Karpas-422 (cell line): ENCODE results near the gene JMJD8. TPM values are rescaled to one million over a fixed set of nuclear protein-coding genes. Genes with fewer than 3 reads are reported as not detected.
A peak's percentile ranks its signal among the peaks of the same experiment; 100 is the strongest.

Experiments used
- DNase-seq: peaks from one replicate; pipeline ENCODE4 v3.0.0-alpha.2; 2015
- H2AFZ ChIP-seq: fragments of 200-600 bp; sonication (generic); 2 replicates; pipeline ENCODE4 v1.6.1; 2014; ENCODE audit warnings: antibody characterized with exemption, low read length, mixed read lengths
- H3K27ac ChIP-seq: fragments of 200-600 bp; sonication (generic); 2 replicates; pipeline ENCODE4 v1.5.1; 2014; ENCODE audit warnings: mild to moderate bottlenecking, low read length, moderate library complexity
- H3K27me3 ChIP-seq: fragments of 200-600 bp; sonication (generic); 2 replicates; pipeline ENCODE4 v1.6.1; 2014; ENCODE audit warnings: low read length, mixed read lengths
- H3K36me3 ChIP-seq: fragments of 200-600 bp; sonication (generic); 2 replicates; pipeline ENCODE4 v1.6.1; 2014; ENCODE audit warnings: low read length, mixed read lengths; ENCODE audit not compliant: insufficient read depth
- H3K4me1 ChIP-seq: fragments of 200-600 bp; sonication (generic); 2 replicates; pipeline ENCODE4 v1.6.1; 2014; ENCODE audit warnings: mild to moderate bottlenecking, low read length, mixed read lengths
- H3K4me2 ChIP-seq: fragments of 200-600 bp; sonication (generic); 2 replicates; pipeline ENCODE4 v1.6.1; 2014; ENCODE audit warnings: low read length, low read depth, mild to moderate bottlenecking; ENCODE audit not compliant: poor library complexity, severe bottlenecking
- H3K4me3 ChIP-seq: fragments of 200-600 bp; sonication (generic); 2 replicates; pipeline ENCODE4 v1.5.1; 2014; ENCODE audit warnings: mild to moderate bottlenecking, antibody characterized with exemption, low read length, mixed read lengths
- H3K79me2 ChIP-seq: fragments of 200-600 bp; sonication (generic); 2 replicates; pipeline ENCODE4 v1.6.1; 2014; ENCODE audit warnings: mild to moderate bottlenecking, low read length, mixed read lengths
- H3K9ac ChIP-seq: fragments of 200-600 bp; sonication (generic); 2 replicates; pipeline ENCODE4 v1.6.0; 2014; ENCODE audit warnings: low read length
- H3K9me2 ChIP-seq: fragments of 200-600 bp; sonication (generic), shearing (Covaris generic); replicated peaks from 2 replicates; pipeline ENCODE4 v1.6.0; 2014; ENCODE audit warnings: mild to moderate bottlenecking, low read length, moderate library complexity; ENCODE audit not compliant: insufficient read depth
- H3K9me3 ChIP-seq: fragments of 300-700, 200-600 bp; sonication (generic); 2 replicates; pipeline ENCODE4 v1.6.1; 2014; ENCODE audit warnings: low read length, mixed read lengths
- H4K20me1 ChIP-seq: fragments of 200-600 bp; sonication (generic); 2 replicates; pipeline ENCODE4 v1.6.1; 2014; ENCODE audit warnings: mild to moderate bottlenecking, antibody characterized with exemption, low read length, low read depth; ENCODE audit not compliant: insufficient read depth
- total RNA-seq: library from RNA; depleted of rRNA; stranded (reverse); fragments of >200 nt; shearing (Covaris generic); gene quantifications from 2 replicates; pipeline ENCODE4 v1.2.3, GENCODE V29; 2014; ENCODE audit warnings: low replicate concordance

The JMJD8 gene
- total RNA-seq, 1 experiment from 2014 or later: 28.1 TPM

- Histone ChIP-seq H3K4me1 (peaks cover 82% of the 10 kb centered on the region), H3K4me3 (peak overlapping the region; percentile 97), H4K20me1 (peaks cover 29% of the 10 kb centered on the region), H3K27ac (peak overlapping the region; percentile 91), H3K79me2 (peaks cover 19% of the 10 kb centered on the region; the same call in 1 of the 2 replicates), H2AFZ (no peak overlapping the region), H3K9me3 (no peaks in the 10 kb centered on the region), H3K27me3 (no peaks in the 10 kb centered on the region), H3K9ac (peak overlapping the region; percentile 99), H3K4me2 (peak overlapping the region; percentile 88), H3K36me3 (0 out of 2 replicates have a peak, but pooled peaks cover 2% of the 10 kb centered on the region), H3K9me2 (no peaks in the 10 kb centered on the region)
- no peak for DNase-seq
Observed at GRCh38 chr16:719815-720446, 35.8 kb upstream of the JMJD8 start.

DNA sequence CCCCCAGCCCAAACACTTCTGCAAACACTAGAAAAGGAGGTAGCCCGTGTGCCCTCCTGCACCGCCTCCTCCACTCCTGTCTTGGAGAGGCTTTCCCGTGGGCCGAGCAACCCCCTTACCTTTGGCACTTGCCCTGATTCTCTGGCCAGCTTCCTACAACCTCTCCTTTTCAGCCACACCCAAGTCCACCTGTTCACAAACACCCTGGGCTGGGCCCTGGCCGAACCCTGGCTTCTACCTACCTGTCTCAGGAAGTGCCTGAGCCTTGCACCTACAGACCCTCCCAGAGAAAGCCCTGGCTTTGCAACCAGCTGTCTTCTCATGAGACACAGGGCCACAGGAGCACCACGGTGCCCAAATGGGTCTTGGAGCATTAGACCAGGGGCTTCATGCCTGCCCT, 34.8 kb upstream of the JMJD8 start:
- Histone ChIP-seq H3K27me3 (no peaks in the 10 kb centered on the region), H3K36me3 (0 out of 2 replicates have a peak, but pooled peaks cover 2% of the 10 kb centered on the region), H3K27ac (no peak overlapping the region), H2AFZ (no peak overlapping the region), H3K4me2 (peak overlapping the region; percentile 88), H3K9me2 (no peaks in the 10 kb centered on the region), H3K9me3 (no peaks in the 10 kb centered on the region), H3K79me2 (peaks cover 19% of the 10 kb centered on the region; the same call in 1 of the 2 replicates), H3K4me1 (peaks cover 78% of the 10 kb centered on the region), H4K20me1 (peaks cover 35% of the 10 kb centered on the region), H3K9ac (peak overlapping the region; percentile 99; the same call in 1 of the 2 replicates), H3K4me3 (peak overlapping the region; percentile 97; the same call in 1 of the 2 replicates)
- DNase-seq: peak; percentile 49

DNA sequence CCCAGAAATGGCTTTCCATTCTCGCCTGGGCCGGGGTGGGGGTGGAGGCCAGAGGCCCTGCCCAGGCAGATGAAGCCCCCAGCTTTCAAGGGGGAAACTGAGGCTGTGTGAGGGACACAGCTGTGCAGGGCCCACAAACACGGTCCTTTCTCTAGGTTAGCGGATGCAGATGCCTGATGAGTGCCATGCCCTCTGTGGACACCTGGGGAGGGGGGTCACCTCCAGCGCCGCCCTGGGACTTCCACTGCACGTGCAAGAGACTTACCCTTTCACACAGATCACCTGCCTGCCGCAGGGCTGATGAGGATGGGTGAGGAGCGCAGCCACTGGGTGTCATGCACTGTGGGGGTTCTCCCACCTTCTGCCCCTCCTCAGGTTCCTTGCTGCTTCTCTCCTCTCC, 34.3 kb upstream of the JMJD8 start:
- DNase-seq: peak; percentile 41
- Histone ChIP-seq H3K36me3 (0 out of 2 replicates have a peak, but pooled peaks cover under 1% of the 10 kb centered on the region), H4K20me1 (peaks cover 38% of the 10 kb centered on the region), H3K9ac (no peak overlapping the region), H3K4me2 (peak overlapping the region; percentile 88), H3K4me1 (peaks cover 73% of the 10 kb centered on the region), H3K4me3 (no peak overlapping the region), H3K27ac (no peak overlapping the region), H3K9me2 (no peaks in the 10 kb centered on the region), H3K9me3 (no peaks in the 10 kb centered on the region), H3K79me2 (peaks cover 19% of the 10 kb centered on the region; the same call in 1 of the 2 replicates), H3K27me3 (no peaks in the 10 kb centered on the region), H2AFZ (no peak overlapping the region)

DNA sequence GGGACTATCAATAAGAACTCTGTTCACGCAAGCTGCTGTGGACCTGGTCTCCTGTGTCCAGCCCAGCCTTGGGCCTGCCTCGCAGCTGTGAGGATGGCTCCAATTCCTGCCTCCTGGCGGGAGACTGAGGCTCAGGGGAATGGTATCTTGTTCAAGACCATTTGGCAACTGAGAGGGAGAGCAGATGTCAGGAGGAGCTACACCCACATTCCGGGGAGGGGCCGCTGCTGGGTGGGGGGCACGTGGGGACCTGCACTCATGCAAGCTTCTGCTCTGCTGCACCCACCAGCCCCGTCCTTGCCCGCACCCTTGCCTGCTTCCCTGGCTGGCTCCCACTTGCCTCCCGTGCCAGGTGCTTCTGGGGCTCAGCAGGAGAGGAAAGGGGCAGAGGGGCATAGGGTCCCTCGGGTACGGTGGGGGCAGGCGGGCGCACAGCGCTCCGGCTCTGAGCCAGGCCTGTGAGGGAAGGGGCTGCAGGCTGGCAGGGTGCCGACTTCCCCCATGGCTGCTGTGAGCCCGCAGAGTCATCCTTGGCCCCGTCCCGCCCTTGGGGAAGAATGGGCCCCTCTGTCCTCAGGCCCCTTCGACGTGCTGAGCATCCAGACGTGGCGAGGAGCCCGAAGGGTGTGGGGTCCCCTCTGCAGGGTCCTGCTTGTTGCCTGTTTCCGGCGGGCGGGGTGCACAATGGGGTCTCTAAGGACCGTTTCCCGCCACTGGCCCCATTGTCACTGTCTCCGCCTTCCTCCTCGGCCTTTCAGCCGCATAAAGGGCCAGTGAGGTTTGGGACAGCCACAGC, 33.5 kb upstream of the JMJD8 start:
- DNase-seq: peak; percentile 44
- Histone ChIP-seq H2AFZ (no peak overlapping the region), H3K9me3 (no peaks in the 10 kb centered on the region), H3K4me2 (peak overlapping the region; percentile 70), H3K9ac (peak overlapping the region; percentile 84; the same call in 1 of the 2 replicates), H3K9me2 (no peaks in the 10 kb centered on the region), H3K36me3 (no peaks in the 10 kb centered on the region), H3K79me2 (peaks cover 15% of the 10 kb centered on the region; the same call in 1 of the 2 replicates), H4K20me1 (peaks cover 38% of the 10 kb centered on the region), H3K27me3 (no peaks in the 10 kb centered on the region), H3K27ac (no peak overlapping the region), H3K4me1 (peaks cover 65% of the 10 kb centered on the region), H3K4me3 (peak overlapping the region; percentile 81; the same call in 1 of the 2 replicates)

GRCh38 chr16:716768-717325, 32.7 kb upstream of the JMJD8 start:
- Histone ChIP-seq H3K4me2 (peak overlapping the region; percentile 70), H2AFZ (no peak overlapping the region), H3K9ac (peak overlapping the region; percentile 84), H3K36me3 (no peaks in the 10 kb centered on the region), H3K4me1 (peaks cover 57% of the 10 kb centered on the region), H4K20me1 (peaks cover 35% of the 10 kb centered on the region), H3K4me3 (peak overlapping the region; percentile 81; the same call in 1 of the 2 replicates), H3K9me3 (no peaks in the 10 kb centered on the region), H3K9me2 (no peaks in the 10 kb centered on the region), H3K27ac (peak overlapping the region; percentile 63), H3K27me3 (no peaks in the 10 kb centered on the region), H3K79me2 (peaks cover 10% of the 10 kb centered on the region; the same call in 1 of the 2 replicates)
- DNase-seq: no peak

DNA sequence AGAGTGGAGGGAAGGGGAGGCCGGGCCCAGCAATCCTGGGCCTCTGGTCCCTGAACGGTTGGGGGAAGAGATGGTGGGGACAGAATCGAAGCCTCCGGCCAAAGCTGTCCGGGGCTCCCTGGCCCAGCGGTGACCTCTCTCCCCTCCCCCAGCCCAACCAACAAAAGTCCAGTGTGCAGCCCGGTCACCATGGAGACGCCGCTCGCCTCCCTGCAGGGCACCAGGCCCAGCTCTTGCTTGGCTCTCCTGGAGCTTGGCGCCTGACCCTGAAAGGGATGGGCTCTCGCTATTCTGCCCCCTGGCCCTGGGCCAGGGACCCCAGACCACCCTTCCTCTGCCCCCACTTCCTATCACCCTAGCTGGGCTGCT, 32.0 kb upstream of the JMJD8 start:
- Histone ChIP-seq H2AFZ (no peak overlapping the region), H4K20me1 (peaks cover 31% of the 10 kb centered on the region), H3K27me3 (no peaks in the 10 kb centered on the region), H3K9me2 (no peaks in the 10 kb centered on the region), H3K9me3 (no peaks in the 10 kb centered on the region), H3K4me3 (peak overlapping the region; percentile 81), H3K4me1 (peaks cover 52% of the 10 kb centered on the region), H3K36me3 (no peaks in the 10 kb centered on the region), H3K27ac (peak overlapping the region; percentile 63), H3K9ac (peak overlapping the region; percentile 84), H3K4me2 (peak overlapping the region; percentile 70), H3K79me2 (peaks cover 7% of the 10 kb centered on the region; the same call in 1 of the 2 replicates)
- no peak for DNase-seq

DNA sequence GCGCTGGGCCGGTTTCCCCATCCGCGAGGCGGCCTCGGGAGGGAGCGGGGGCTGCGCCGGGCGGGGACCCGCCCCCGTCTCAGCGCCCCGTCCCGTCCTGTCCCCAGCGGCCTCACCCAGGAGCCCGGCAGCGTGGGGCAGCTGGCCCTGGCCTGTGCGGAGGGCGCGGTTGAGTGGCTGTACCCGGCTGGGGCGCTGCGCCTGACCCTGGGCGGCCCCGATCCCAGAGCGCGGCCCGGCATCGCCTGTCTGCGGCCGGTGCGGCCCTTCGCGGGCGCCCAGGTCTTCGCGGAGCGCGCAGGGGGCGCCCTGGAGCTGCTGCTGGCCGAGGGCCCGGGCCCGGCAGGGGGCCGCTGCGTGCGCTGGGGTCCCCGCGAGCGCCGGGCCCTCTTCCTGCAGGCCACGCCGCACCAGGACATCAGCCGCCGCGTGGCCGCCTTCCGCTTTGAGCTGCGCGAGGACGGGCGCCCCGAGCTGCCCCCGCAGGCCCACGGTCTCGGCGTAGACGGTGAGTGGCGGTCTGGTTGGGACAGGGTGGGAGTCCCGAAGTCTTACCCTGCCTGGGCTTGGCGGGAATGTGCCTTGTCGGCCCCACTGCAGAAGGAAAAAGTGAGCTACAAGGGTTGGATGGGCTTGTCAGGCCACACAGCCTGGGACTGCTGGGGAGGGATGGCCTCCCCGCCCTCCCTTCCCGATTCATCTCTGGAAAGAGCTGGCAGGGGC, 31.5 kb upstream of the JMJD8 start:
- no peaks in the 10 kb centered on the region for H3K36me3 ChIP-seq
- H3K9me3 ChIP-seq: no peaks in the 10 kb centered on the region
- no peaks in the 10 kb centered on the region for H3K9me2 ChIP-seq
- H3K9ac ChIP-seq: peak overlapping the region; percentile 84
- H3K27ac ChIP-seq: peak overlapping the region; percentile 63
- H3K27me3 ChIP-seq: no peaks in the 10 kb centered on the region
- no peak overlapping the region for H2AFZ ChIP-seq
- peak overlapping the region; percentile 81 for H3K4me3 ChIP-seq
- peak; percentile 74 for DNase-seq
- H4K20me1 ChIP-seq: peaks cover 31% of the 10 kb centered on the region
- H3K79me2 ChIP-seq: peaks cover 7% of the 10 kb centered on the region; the same call in 1 of the 2 replicates
- H3K4me1 ChIP-seq: peaks cover 52% of the 10 kb centered on the region
- H3K4me2 ChIP-seq: peak overlapping the region; percentile 70
